GM21423 (cell line): ENCODE data around the gene RASGRP4.
A peak's percentile ranks its signal among the peaks of the same experiment; 100 is the strongest.
"Not testable (repeated sequence)": the region's sequence is repeated elsewhere in the genome, so short reads cannot be mapped to it uniquely, and the experiment has no call there.

Experiments used
- ATAC-seq: cut with Tn5 transposase; IDR thresholded peaks from one replicate; pipeline ENCODE4 v1.9.1; 2021; ENCODE audit warnings: mild to moderate bottlenecking, moderate library complexity; ENCODE audit not compliant: unreplicated experiment

RASGRP4 gene

GRCh38 chr19:38375098-38375493, 50.9 kb downstream of the RASGRP4 start:
- no peak for ATAC-seq

GRCh38 chr19:38374332-38375097, 51.5 kb downstream of the RASGRP4 start, which contains the start of gene PSMD8:
Gene PSMD8, plus strand, starts transcription at chr19:38374571. Its CDS starts 31 bp downstream, at chr19:38374602.
- peak; percentile 92 for ATAC-seq

GRCh38 chr19:38373907-38374331, 52.1 kb downstream of the RASGRP4 start:
- ATAC-seq: no peak

- ATAC-seq: no peak
Observed at GRCh38 chr19:38371081-38371480, 54.9 kb downstream of the RASGRP4 start.

GRCh38 chr19:38370299-38370698, 55.7 kb downstream of the RASGRP4 start:
- ATAC-seq: no peak

- ATAC-seq: no peak
Observed at GRCh38 chr19:38369584-38369983, 56.4 kb downstream of the RASGRP4 start.

- ATAC-seq: no peak
Observed at GRCh38 chr19:38367041-38367440, 59.0 kb downstream of the RASGRP4 start.

GRCh38 chr19:38362946-38363688, 62.9 kb downstream of the RASGRP4 start:
- not testable (repeated sequence) for ATAC-seq

- peak; percentile 40 for ATAC-seq
Observed at GRCh38 chr19:38362076-38362945, 63.7 kb downstream of the RASGRP4 start.

- peak; percentile 48 for ATAC-seq
Observed at GRCh38 chr19:38361633-38362075, 64.4 kb downstream of the RASGRP4 start.

GRCh38 chr19:38360839-38361631, 65.0 kb downstream of the RASGRP4 start:
- peak; percentile 12 for ATAC-seq

- ATAC-seq: no peak
Observed at GRCh38 chr19:38360351-38360750, 65.7 kb downstream of the RASGRP4 start.

- no peak for ATAC-seq
Observed at GRCh38 chr19:38359242-38360021, 66.6 kb downstream of the RASGRP4 start.
